H1 (cell line): ENCODE data around the gene PLCB1. TPM values are rescaled to one million over a fixed set of nuclear protein-coding genes. Genes with fewer than 3 reads are reported as not detected.

Experiments used
- CTCF ChIA-PET: fragments of 300-600 bp; sonication (Branson Sonifier 250); formaldehyde crosslinking; loops from one replicate; lab custom pipeline; 2021; ENCODE audit not compliant: partially characterized antibody; lab: Charles Lee
- POLR2A ChIA-PET: fragments of 300-600 bp; sonication (Branson Sonifier 250); formaldehyde crosslinking; loops from one replicate; lab custom pipeline; 2021; ENCODE audit warnings: inconsistent platforms; ENCODE audit not compliant: partially characterized antibody; lab: Charles Lee
- DNase-seq, 2 experiments: peaks; one replicate each; pipeline versions ENCODE4 v3.0.0 to v3.0.0-alpha.2; 2010 to 2022; ENCODE audit warnings: low spot score in 2 of 2, low read depth in 1 of 2, mixed read lengths in 1 of 2
- FAIRE-seq: peaks from 2 replicates; lab custom pipeline; 2011; peaks lifted over from hg19 to GRCh38; lab: Jason Lieb, UNC
- H2AFZ ChIP-seq: 2 replicates; pipeline ENCODE4 v1.8.1; 2012; ENCODE audit warnings: low read length, inconsistent platforms
- H2AK5ac ChIP-seq: 2 replicates; pipeline ENCODE4 v1.6.1; 2013; ENCODE audit warnings: low read depth, low read length
- H2BK120ac ChIP-seq: replicated peaks from 2 replicates; pipeline ENCODE3; 2013; ENCODE audit warnings: low read depth, low read length, inconsistent platforms
- H2BK12ac ChIP-seq: 2 replicates; pipeline ENCODE4 v1.6.1; 2013; ENCODE audit warnings: low read depth, low read length
- H2BK15ac ChIP-seq: 2 replicates; pipeline ENCODE4 v1.6.1; 2013; ENCODE audit warnings: low read length
- H2BK20ac ChIP-seq: 2 replicates; pipeline ENCODE4 v1.6.1; 2013; ENCODE audit warnings: low read length
- H2BK5ac ChIP-seq: 2 replicates; pipeline ENCODE4 v1.6.1; 2013; ENCODE audit warnings: low read depth, low read length
- H3K14ac ChIP-seq: 2 replicates; pipeline ENCODE4 v1.6.1; 2013; ENCODE audit warnings: inconsistent platforms; ENCODE audit not compliant: insufficient read length
- H3K18ac ChIP-seq: 2 replicates; pipeline ENCODE4 v1.6.1; 2013; ENCODE audit warnings: low read length; ENCODE audit errors: extremely low read depth
- H3K23ac ChIP-seq: 2 replicates; pipeline ENCODE4 v1.6.1; 2013; ENCODE audit warnings: inconsistent platforms; ENCODE audit not compliant: insufficient read length
- H3K23me2 ChIP-seq: 2 replicates; pipeline ENCODE4 v1.6.1; 2013; ENCODE audit warnings: low read depth, low read length
- H3K27ac ChIP-seq: 2 replicates; pipeline ENCODE4 v1.6.1; 2011; ENCODE audit warnings: low read depth, low read length, inconsistent platforms
- H3K27me3 ChIP-seq, 4 experiments: replicated peaks in 1 of 4; 1 replicate in 1 of 4; 2 replicates in 3 of 4; pipeline versions ENCODE4 v1.6.1 to v1.8.1; 2011 to 2013; ENCODE audit warnings: low read length in 3 of 4, mild to moderate bottlenecking in 3 of 4, inconsistent platforms in 2 of 4, mixed read lengths in 2 of 4, moderate library complexity in 1 of 4; ENCODE audit not compliant: control insufficient read depth in 3 of 4, insufficient read depth in 3 of 4; ENCODE audit errors: extremely low read depth in 1 of 4
- H3K36me3 ChIP-seq, 4 experiments: 2 replicates each; pipeline versions ENCODE4 v1.6.1 to v1.8.1; 2011 to 2013; ENCODE audit warnings: mild to moderate bottlenecking in 4 of 4, low read length in 3 of 4, moderate library complexity in 2 of 4, control low read depth in 1 of 4, inconsistent platforms in 1 of 4; ENCODE audit not compliant: insufficient read depth in 4 of 4, control insufficient read depth in 2 of 4
- H3K4ac ChIP-seq: replicated peaks from 2 replicates; pipeline ENCODE3; 2013; ENCODE audit warnings: low read length, low read depth, mixed read lengths, inconsistent platforms; ENCODE audit not compliant: insufficient read length
- H3K4me1 ChIP-seq, 4 experiments: replicated peaks in 1 of 4; 1 replicate in 1 of 4; 2 replicates in 3 of 4; pipeline versions ENCODE4 v1.6.1 to v1.8.1; 2011 to 2013; ENCODE audit warnings: low read length in 3 of 4, inconsistent platforms in 2 of 4, mixed read lengths in 1 of 4; ENCODE audit not compliant: insufficient read depth in 4 of 4, control insufficient read depth in 3 of 4
- H3K4me2 ChIP-seq, 2 experiments: 2 replicates each; pipeline versions ENCODE4 v1.6.1 to v1.8.1; 2011 to 2013; ENCODE audit warnings: low read depth in 2 of 2, low read length in 2 of 2, control low read depth in 1 of 2, inconsistent platforms in 1 of 2, mild to moderate bottlenecking in 1 of 2; ENCODE audit not compliant: insufficient read depth in 1 of 2
- H3K4me3 ChIP-seq, 4 experiments: fragments of 200-600, 300-600 bp in 1 of 4; sonication (generic), shearing (Covaris generic), sonication (Bioruptor Twin) in 1 of 4; 2 replicates each; pipeline versions ENCODE4 v1.5.1 to v1.8.1; 2011 to 2016; ENCODE audit warnings: low read length in 4 of 4, low read depth in 3 of 4, control low read depth in 2 of 4, inconsistent platforms in 2 of 4, mild to moderate bottlenecking in 2 of 4, mixed read lengths in 1 of 4, moderate library complexity in 1 of 4; ENCODE audit not compliant: insufficient read depth in 2 of 4; ENCODE audit errors: extremely low read depth in 1 of 4
- H3K56ac ChIP-seq: replicated peaks from 2 replicates; pipeline ENCODE3; 2013; ENCODE audit warnings: low read depth, mild to moderate bottlenecking, mixed read lengths, low read length, inconsistent platforms; ENCODE audit not compliant: insufficient read length
- H3K79me1 ChIP-seq: 2 replicates; pipeline ENCODE4 v1.6.1; 2013; ENCODE audit warnings: low read depth, low read length, control low read depth
- H3K79me2 ChIP-seq, 2 experiments: 2 replicates each; pipeline versions ENCODE4 v1.6.1 to v1.8.1; 2012 to 2013; ENCODE audit warnings: low read length in 2 of 2, mild to moderate bottlenecking in 2 of 2, inconsistent platforms in 1 of 2; ENCODE audit not compliant: insufficient read depth in 2 of 2, control insufficient read depth in 1 of 2
- H3K9ac ChIP-seq, 4 experiments: replicated peaks in 1 of 4; 1 replicate in 1 of 4; 2 replicates in 3 of 4; pipeline versions ENCODE4 v1.6.1 to v1.8.1; 2011 to 2013; ENCODE audit warnings: low read depth in 3 of 4, low read length in 3 of 4, control low read depth in 2 of 4, mild to moderate bottlenecking in 2 of 4, moderate library complexity in 2 of 4, inconsistent platforms in 1 of 4; ENCODE audit errors: extremely low read depth in 1 of 4
- H3K9me3 ChIP-seq, 2 experiments: 2 replicates each; pipeline versions ENCODE4 v1.6.1 to v1.8.1; 2012 to 2013; ENCODE audit warnings: mild to moderate bottlenecking in 2 of 2, moderate library complexity in 2 of 2, control low read depth in 1 of 2, inconsistent platforms in 1 of 2, low read depth in 1 of 2, low read length in 1 of 2, mixed read lengths in 1 of 2; ENCODE audit not compliant: insufficient read depth in 2 of 2
- H4K20me1 ChIP-seq, 2 experiments: replicated peaks in 1 of 2; 2 replicates each; pipeline versions ENCODE3 to v1.8.1; 2011 to 2013; ENCODE audit warnings: inconsistent platforms in 2 of 2, low read length in 2 of 2, mild to moderate bottlenecking in 1 of 2; ENCODE audit not compliant: insufficient read depth in 2 of 2, control insufficient read depth in 1 of 2
- H4K5ac ChIP-seq: 2 replicates; pipeline ENCODE4 v1.6.1; 2013; ENCODE audit warnings: low read length, low read depth, mixed read lengths, inconsistent platforms; ENCODE audit not compliant: insufficient read length
- H4K8ac ChIP-seq: 2 replicates; pipeline ENCODE4 v1.8.0; 2013; ENCODE audit warnings: mild to moderate bottlenecking, moderate library complexity, low read length, inconsistent platforms; ENCODE audit not compliant: insufficient read depth; ENCODE audit errors: extremely low read depth
- H4K91ac ChIP-seq: replicated peaks from 2 replicates; pipeline ENCODE3; 2013; ENCODE audit warnings: low read length, mixed read lengths, inconsistent platforms; ENCODE audit not compliant: insufficient read length
- CHD1 ChIP-seq: IDR thresholded peaks from 2 replicates; pipeline ENCODE4 v1.6.1; 2012; ENCODE audit warnings: low read depth, low read length, improper control_type of control experiment
- CREB1 ChIP-seq: IDR thresholded peaks from 2 replicates; pipeline ENCODE4 v1.6.1; 2012; ENCODE audit warnings: inconsistent platforms
- FOSL1 ChIP-seq: IDR thresholded peaks from 2 replicates; pipeline ENCODE4 v1.6.1; 2011; ENCODE audit warnings: mild to moderate bottlenecking, low read depth, low read length, moderate library complexity; ENCODE audit not compliant: insufficient read depth
- KDM5A ChIP-seq: fragments of 200-600 bp; IDR thresholded peaks from 2 replicates; pipeline ENCODE4 v1.7.1; 2012; ENCODE audit warnings: mild to moderate bottlenecking, low read length, inconsistent platforms, mixed read lengths
- MAX ChIP-seq: IDR thresholded peaks from 2 replicates; pipeline ENCODE4 v1.6.1; 2012; ENCODE audit warnings: inconsistent platforms
- RBBP5 ChIP-seq: IDR thresholded peaks from 2 replicates; pipeline ENCODE4 v1.7.1; 2012; ENCODE audit warnings: low read depth, mild to moderate bottlenecking, inconsistent platforms, low read length, moderate library complexity, borderline replicate concordance
- RFX5 ChIP-seq: IDR thresholded peaks from 2 replicates; pipeline ENCODE4 v1.6.1; 2011; ENCODE audit warnings: low read depth, low read length, improper control_type of control experiment, borderline replicate concordance
- SP1 ChIP-seq: IDR thresholded peaks from 2 replicates; pipeline ENCODE4 v1.6.1; 2011; ENCODE audit warnings: low read depth, low read length
- SUZ12 ChIP-seq: fragments of 200-600 bp; sonication (generic); IDR thresholded peaks from 2 replicates; pipeline ENCODE4 v1.6.1; 2012; ENCODE audit warnings: mild to moderate bottlenecking, inconsistent platforms, low read length, moderate library complexity, mixed read lengths
- TAF7 ChIP-seq: optimal IDR thresholded peaks from 2 replicates; pipeline ENCODE3; 2011; ENCODE audit warnings: low read depth, mild to moderate bottlenecking, inconsistent platforms, low read length, moderate library complexity, borderline replicate concordance
- ZNF274 ChIP-seq: IDR thresholded peaks from 2 replicates; pipeline ENCODE4 v1.7.0; 2012; ENCODE audit warnings: low read length, borderline replicate concordance; ENCODE audit errors: extremely low read depth
- WGBS, 2 experiments: shearing (Covaris generic) in 1 of 2; methylation state at CpG; one replicate each; pipeline versions ENCODE4 v1.1.6 to v1.1.7; 2013 to 2015; ENCODE audit warnings: low lambda C conversion rate in 2 of 2, mixed read lengths in 2 of 2, inconsistent platforms in 1 of 2, low coverage in 1 of 2, missing lambda C conversion rate in 1 of 2; ENCODE audit not compliant: insufficient replicate concordance in 2 of 2, insufficient coverage in 1 of 2, insufficient read length in 1 of 2; ENCODE audit errors: extremely low coverage in 1 of 2, missing lambda C conversion rate in 1 of 2; 5-methylcytosine and 5-hydroxymethylcytosine counted together
- polyA plus RNA-seq, 7 experiments: library from polyadenylated mRNA; depleted of rRNA in 3 of 7; stranded (reverse) in 5 of 7; unstranded in 2 of 7; fragments of >200 nt in 5 of 7; fragments of 200-250 nt in 2 of 7; gene quantifications; 1 replicate in 5 of 7; 2 replicates in 1 of 7; 4 replicates in 1 of 7; pipeline versions ENCODE4 v1.2.1 to v1.2.3, GENCODE V29; 2011 to 2013; ENCODE audit warnings: missing spikeins in 2 of 7, mixed read lengths in 2 of 7
- total RNA-seq: library from RNA; stranded (reverse); fragmentation: NEBNext Ultra II Directional; extraction: Animal tissue kit (Norgen Biotek cat#: 25700); gene quantifications from 2 replicates; pipeline ENCODE4 v1.2.1, GENCODE V29; 2021

The PLCB1 gene
- total and polyA plus RNA-seq, 2 of the 8 experiments (the other 6 are each of a cell fraction or from before 2014, with no cell fraction given) = 2.6 to 9.1 TPM

GRCh38 chr20:8532169-8532568 is 400.1 kb downstream of the PLCB1 start:
- Histone ChIP-seq H3K27me3 (no peaks in the 10 kb centered on the region), H3K23me2 (no peaks in the 10 kb centered on the region), H4K91ac (no peak overlapping the region), H3K4me2 (no peak overlapping the region), H3K79me1 (no peaks in the 10 kb centered on the region), H3K4me1 (peaks cover 0 to 3% (median 0%) of the 10 kb centered on the region in 4 experiments; a peak in 1 of 7 replicates), H4K20me1 (no peaks in the 10 kb centered on the region), H2BK20ac (no peak overlapping the region), H3K4me3 (no peak overlapping the region), H2BK5ac (no peak overlapping the region), H3K56ac (no peak overlapping the region), H3K14ac (no peak overlapping the region), H3K36me3 (no peaks in the 10 kb centered on the region), H2BK120ac (no peak overlapping the region), H3K9me3 (no peaks in the 10 kb centered on the region), H2AFZ (no peak overlapping the region), H4K8ac (no peak overlapping the region), H3K18ac (no peak overlapping the region), H2BK12ac (no peak overlapping the region), H3K27ac (no peak overlapping the region), H2BK15ac (no peak overlapping the region), H4K5ac (no peak overlapping the region), H3K79me2 (no peaks in the 10 kb centered on the region), H3K23ac (no peak overlapping the region), H3K9ac (no peak overlapping the region), H2AK5ac (no peak overlapping the region), H3K4ac (no peak overlapping the region)
- ChIA-PET POLR2A (no interaction called here), CTCF (interaction anchor here (1.0 kb wide), 2 partner anchors 9 to 12 kb away, joined by 3 read pairs; no protein-coding TSS in a partner anchor)
- no peak for DNase-seq
- no peak for FAIRE-seq
- WGBS, 2 experiments = 89% methylated on average over 3 of the region's 3 CpGs; no CpG with 5 or more reads in 1 of the 2 experiments
- TF ChIP-seq RBBP5 (no peak), SUZ12 (no peak), MAX (no peak), TAF7 (no peak), CHD1 (no peak), KDM5A (no peak), ZNF274 (no peak), CREB1 (no peak), RFX5 (no peak), SP1 (no peak), FOSL1 (no peak)
